Tibial artery (tissue), 4 donors: ENCODE measurements around the gene ZNF570.

Experiments
- DNase-seq, 2 donors: peaks; one replicate each; pipeline ENCODE4 v3.0.0-alpha.2; 2019
- H3K27ac ChIP-seq, 2 donors: fragments of 200-600 bp; sonication (generic) in 1 of 2; 1 replicate in 1 of 2; 2 replicates in 1 of 2; pipeline ENCODE4 v1.5.1; 2018 to 2019; ENCODE audit warnings: mild to moderate bottlenecking in 1 of 2
- H3K27me3 ChIP-seq, 2 donors: fragments of 200-600 bp; sonication (generic) in 1 of 2; one replicate each; pipeline versions ENCODE4 v1.5.1 to v1.6.0; 2016 to 2019
- H3K36me3 ChIP-seq, 3 donors: fragments of 200-600 bp; sonication (generic) in 2 of 3; one replicate each; pipeline ENCODE4 v1.5.1; 2016 to 2019; ENCODE audit warnings: mild to moderate bottlenecking in 2 of 3
- H3K4me1 ChIP-seq, 4 donors: fragments of 200-600 bp; sonication (generic) in 2 of 4; 1 replicate in 3 of 4; 2 replicates in 1 of 4; pipeline ENCODE4 v1.5.1; 2016 to 2019
- H3K4me3 ChIP-seq, 2 donors: fragments of 200-600 bp; sonication (generic) in 1 of 2; 1 replicate in 1 of 2; 2 replicates in 1 of 2; pipeline ENCODE4 v1.5.1; 2018 to 2019; ENCODE audit warnings: mild to moderate bottlenecking in 2 of 2
- H3K9me3 ChIP-seq, 3 donors: fragments of 200-600 bp; sonication (generic) in 1 of 3; one replicate each; pipeline ENCODE4 v1.5.1; 2016 to 2019
- CTCF ChIP-seq, 2 experiments: fragments of 200-600 bp in 1 of 2; fragments of 450-650 bp in 1 of 2; IDR thresholded peaks; one replicate each; pipeline ENCODE4 v1.5.1; 2017 to 2019; ENCODE audit warnings: antibody characterized with exemption in 2 of 2, mild to moderate bottlenecking in 1 of 2, moderate library complexity in 1 of 2
- intact Hi-C: fragments of 100-400 bp; cut with DNase I; formaldehyde crosslinking; loops from one replicate; pipeline ENCODE4 v1.15.0; 2023; ENCODE audit warnings: low total_unique reads

The ZNF570 gene

GRCh38 chr19:37505958-37506386 lies 36.8 kb downstream of the ZNF570 start:
- Histone ChIP-seq H3K4me3 (peak overlapping the region; percentile 70 to 80), H3K9me3 (no peaks in the 10 kb centered on the region), H3K4me1 (peaks cover 0 to 19% (median 3%) of the 10 kb centered on the region in 4 donors), H3K27me3 (no peaks in the 10 kb centered on the region), H3K36me3 (peaks cover 0 to 18% (median 4%) of the 10 kb centered on the region in 3 donors), H3K27ac (peak overlapping the region; percentile 87 to 98)
- intact Hi-C loops, result loop anchor here (5.0 kb wide), 1 partner anchor 146 kb away; no protein-coding TSS in a partner anchor
- no peak for DNase-seq
- TF ChIP-seq CTCF (IDR thresholded peaks at IDR 0.05), result no peak

GRCh38 chr19:37506387-37507166 lies 37.4 kb downstream of the ZNF570 start, which contains the start of gene ZNF793:
Gene ZNF793, plus strand, starts transcription at chr19:37506939. Its CDS starts 16,501 bp downstream, at chr19:37523440.
- Histone ChIP-seq H3K36me3 (peaks cover 6 to 24% (median 10%) of the 10 kb centered on the region in 3 donors), H3K27ac (peak within 1 kb of the TSS; percentile 87 to 98), H3K4me1 (peaks cover 0 to 19% (median 3%) of the 10 kb centered on the region in 4 donors), H3K9me3 (peaks cover 0 to 4% (median 0%) of the 10 kb centered on the region in 3 donors), H3K27me3 (no peaks in the 10 kb centered on the region), H3K4me3 (peak within 1 kb of the TSS; percentile 70 to 80)
- DNase-seq, result peak; percentile 68 to 87
- TF ChIP-seq CTCF (IDR thresholded peaks at IDR 0.05), result no peak
- intact Hi-C loops, result loop anchor here (5.0 kb wide), 1 partner anchor 146 kb away; no protein-coding TSS in a partner anchor

- Histone ChIP-seq H3K27me3 (no peaks in the 10 kb centered on the region), H3K27ac (peak overlapping the region; percentile 87 to 98), H3K36me3 (peaks cover 11 to 30% (median 16%) of the 10 kb centered on the region in 3 donors), H3K4me1 (peaks cover 0 to 19% (median 3%) of the 10 kb centered on the region in 4 donors), H3K4me3 (peak overlapping the region; percentile 70 to 80), H3K9me3 (peaks cover 0 to 7% (median 0%) of the 10 kb centered on the region in 3 donors)
- intact Hi-C loops, result loop anchor here (5.0 kb wide), 1 partner anchor 145 kb away; no protein-coding TSS in a partner anchor
- no peak for TF ChIP-seq CTCF (IDR thresholded peaks at IDR 0.05)
- no peak for DNase-seq
Measured at GRCh38 chr19:37507167-37507464, 38.0 kb downstream of the ZNF570 start.

- Histone ChIP-seq H3K36me3 (peaks cover 47 to 67% (median 54%) of the 10 kb centered on the region in 3 donors), H3K27ac (no peak overlapping the region), H3K4me1 (peaks cover 0 to 10% (median 0%) of the 10 kb centered on the region in 4 donors), H3K4me3 (no peak overlapping the region), H3K27me3 (no peaks in the 10 kb centered on the region), H3K9me3 (peaks cover 0 to 19% (median 0%) of the 10 kb centered on the region in 3 donors)
- no peak for TF ChIP-seq CTCF (IDR thresholded peaks at IDR 0.05)
- intact Hi-C loops, result no loop called here
- no peak for DNase-seq
Measured at GRCh38 chr19:37511186-37511585, 42.0 kb downstream of the ZNF570 start.

- no peak overlapping the region for H3K4me3 ChIP-seq
- peaks cover 0 to 21% (median 0%) of the 10 kb centered on the region in 3 donors for H3K9me3 ChIP-seq
- no peak overlapping the region for H3K27ac ChIP-seq
- TF ChIP-seq CTCF (IDR thresholded peaks at IDR 0.05), result no peak
- H3K4me1 ChIP-seq, result peaks cover 0 to 10% (median 0%) of the 10 kb centered on the region in 4 donors
- DNase-seq, result no peak
- intact Hi-C loops, result no loop called here
- H3K36me3 ChIP-seq, result peaks cover 53 to 74% (median 61%) of the 10 kb centered on the region in 3 donors
- no peaks in the 10 kb centered on the region for H3K27me3 ChIP-seq
Measured at GRCh38 chr19:37511821-37512220, 42.7 kb downstream of the ZNF570 start.
